GM19238 (cell line): Measurements from ENCODE around the gene TCF12.

ENCODE experiments used
- DNase-seq: peaks from one replicate; pipeline ENCODE4 v3.0.0; 2011; ENCODE audit warnings: low spot score; ENCODE audit not compliant: insufficient read length

TCF12 gene

GRCh38 chr15:57045741-57046382 lies 127.4 kb downstream of the TCF12 start:
- DNase-seq, result no peak

- DNase-seq, result no peak
Measured at GRCh38 chr15:57048930-57049549, 130.6 kb downstream of the TCF12 start.

GRCh38 chr15:57053470-57053869 lies 135.0 kb downstream of the TCF12 start:
- DNase-seq, result no peak

GRCh38 chr15:57054204-57054750 lies 135.8 kb downstream of the TCF12 start:
- no peak for DNase-seq

GRCh38 chr15:57056357-57056756 lies 137.9 kb downstream of the TCF12 start:
- DNase-seq, result no peak

- no peak for DNase-seq
Measured at GRCh38 chr15:57057134-57057930, 138.9 kb downstream of the TCF12 start.

GRCh38 chr15:57059026-57059660 lies 140.7 kb downstream of the TCF12 start:
- DNase-seq, result no peak

- DNase-seq, result no peak
Measured at GRCh38 chr15:57060799-57061198, 142.4 kb downstream of the TCF12 start.

- DNase-seq, result no peak
Measured at GRCh38 chr15:57061281-57061680, 142.8 kb downstream of the TCF12 start.

GRCh38 chr15:57061696-57062095 lies 143.3 kb downstream of the TCF12 start:
- DNase-seq, result no peak

GRCh38 chr15:57064033-57064432 lies 145.6 kb downstream of the TCF12 start:
- no peak for DNase-seq

- DNase-seq, result no peak
Measured at GRCh38 chr15:57069423-57069822, 151.0 kb downstream of the TCF12 start.

GRCh38 chr15:57070674-57071073 lies 152.2 kb downstream of the TCF12 start:
- no peak for DNase-seq

- DNase-seq, result no peak
Measured at GRCh38 chr15:57079446-57079845, 161.0 kb downstream of the TCF12 start.

GRCh38 chr15:57079931-57080620 lies 161.6 kb downstream of the TCF12 start:
- no peak for DNase-seq

- DNase-seq, result no peak
Measured at GRCh38 chr15:57082054-57082728, 163.7 kb downstream of the TCF12 start.

GRCh38 chr15:57084192-57084591 lies 165.7 kb downstream of the TCF12 start:
- no peak for DNase-seq

GRCh38 chr15:57085267-57085666 lies 166.8 kb downstream of the TCF12 start:
- DNase-seq, result no peak

- no peak for DNase-seq
Measured at GRCh38 chr15:57086857-57087427, 168.5 kb downstream of the TCF12 start.

GRCh38 chr15:57089815-57090495 lies 171.5 kb downstream of the TCF12 start:
- no peak for DNase-seq
